ENCODE data around the gene VGLL4. TPM values are rescaled to one million over a fixed set of nuclear protein-coding genes. Genes with fewer than 3 reads are reported as not detected.

Gene VGLL4
- total RNA-seq, 4 donors from 2014 or later: 53.4 to 128 (median 58.2) TPM

GRCh38 chr3:11554236-11554610, 89.5 kb downstream of the VGLL4 start:
- no peaks in the 10 kb centered on the region for H3K27me3 ChIP-seq
- ATAC-seq: no peak
- H3K27ac ChIP-seq: peak overlapping the region in 3 of 4 donors; percentile 54 to 62 (median 57)
- H3K4me3 ChIP-seq: no peak overlapping the region
- no peaks in the 10 kb centered on the region for H3K9me3 ChIP-seq
- H3K36me3 ChIP-seq: peaks cover 0 to 51% of the 10 kb centered on the region in 2 donors
- WGBS, 2 donors (ENCODE audit: low coverage in 1 of 2): no CpG with 5 or more reads among the region's 3 CpGs
- H3K4me1 ChIP-seq: peaks cover 0 to 67% (median 15%) of the 10 kb centered on the region in 3 donors
- TF ChIP-seq POLR2A (IDR thresholded peaks at IDR 0.05): no peak
- no peak for TF ChIP-seq POLR2AphosphoS5 (IDR thresholded peaks at IDR 0.05)
- TF ChIP-seq EP300 (IDR thresholded peaks at IDR 0.05): no peak

GRCh38 chr3:11553436-11554235, 90.1 kb downstream of the VGLL4 start:
- WGBS, 2 donors (ENCODE audit: low coverage in 1 of 2): 48 to 49% methylated on average over 2 to 4 of the region's 17 CpGs
- TF ChIP-seq POLR2AphosphoS5 (IDR thresholded peaks at IDR 0.05): peak; percentile 37
- TF ChIP-seq POLR2A (IDR thresholded peaks at IDR 0.05): no peak
- Histone ChIP-seq H3K36me3 (peaks cover 0 to 45% of the 10 kb centered on the region in 2 donors), H3K9me3 (no peaks in the 10 kb centered on the region), H3K27ac (peak overlapping the region in 3 of 4 donors; percentile 54 to 62 (median 57)), H3K4me3 (no peak overlapping the region), H3K27me3 (no peaks in the 10 kb centered on the region), H3K4me1 (peaks cover 0 to 61% (median 15%) of the 10 kb centered on the region in 3 donors)
- ATAC-seq: peak; percentile 68

- 91 to 100% methylated on average over 4 to 10 of the region's 16 CpGs for WGBS, 2 donors (ENCODE audit: low coverage in 1 of 2)
- ATAC-seq: no peak
- H3K4me1 ChIP-seq: peaks cover 0 to 50% (median 15%) of the 10 kb centered on the region in 3 donors
- peaks cover 0 to 38% of the 10 kb centered on the region in 2 donors for H3K36me3 ChIP-seq
- no peak overlapping the region for H3K4me3 ChIP-seq
- H3K27me3 ChIP-seq: no peaks in the 10 kb centered on the region
- H3K27ac ChIP-seq: peak overlapping the region in 2 of 4 donors; percentile 54 to 62
- TF ChIP-seq POLR2AphosphoS5 (IDR thresholded peaks at IDR 0.05) (no peak), CTCF (IDR thresholded peaks at IDR 0.05) (no peak), EP300 (IDR thresholded peaks at IDR 0.05) (no peak), POLR2A (IDR thresholded peaks at IDR 0.05) (no peak)
- H3K9me3 ChIP-seq: no peaks in the 10 kb centered on the region
Measured at GRCh38 chr3:11552289-11553264, 91.1 kb downstream of the VGLL4 start.

GRCh38 chr3:11551036-11551435, 92.7 kb downstream of the VGLL4 start:
- no peak for ATAC-seq
- Histone ChIP-seq H3K9me3 (no peaks in the 10 kb centered on the region), H3K36me3 (peaks cover 0 to 30% of the 10 kb centered on the region in 2 donors), H3K4me1 (peaks cover 0 to 35% (median 11%) of the 10 kb centered on the region in 3 donors), H3K27ac (no peak overlapping the region), H3K4me3 (no peak overlapping the region), H3K27me3 (no peaks in the 10 kb centered on the region)
- WGBS, 2 donors (ENCODE audit: low coverage in 1 of 2): 70 to 88% methylated on average over 11 to 17 of the region's 17 CpGs
- no peak for TF ChIP-seq CTCF (IDR thresholded peaks at IDR 0.05)
- TF ChIP-seq POLR2AphosphoS5 (IDR thresholded peaks at IDR 0.05): no peak
- TF ChIP-seq EP300 (IDR thresholded peaks at IDR 0.05): no peak
- TF ChIP-seq POLR2A (IDR thresholded peaks at IDR 0.05): no peak

GRCh38 chr3:11549580-11550140, 94.1 kb downstream of the VGLL4 start:
- ATAC-seq: no peak
- Histone ChIP-seq H3K9me3 (no peaks in the 10 kb centered on the region), H3K27me3 (no peaks in the 10 kb centered on the region), H3K36me3 (peaks cover 0 to 16% of the 10 kb centered on the region in 2 donors), H3K27ac (no peak overlapping the region), H3K4me1 (peaks cover 0 to 26% (median 8%) of the 10 kb centered on the region in 3 donors), H3K4me3 (no peak overlapping the region)
- WGBS, 2 donors (ENCODE audit: low coverage in 1 of 2): 81 to 88% methylated on average over 6 to 9 of the region's 9 CpGs
- TF ChIP-seq POLR2AphosphoS5 (IDR thresholded peaks at IDR 0.05) (no peak), CTCF (IDR thresholded peaks at IDR 0.05) (no peak), EP300 (IDR thresholded peaks at IDR 0.05) (no peak), POLR2A (IDR thresholded peaks at IDR 0.05) (no peak)

Data from gastroesophageal sphincter (tissue), 4 donors.